Gastroesophageal sphincter (tissue), 3 donors: ENCODE results near the gene SLC3A2.

Experiments used
- POLR2A ChIP-seq, 2 donors: fragments of 450-650 bp; IDR thresholded peaks; one replicate each; pipeline ENCODE4 v1.6.1; 2017; ENCODE audit warnings: antibody characterized with exemption in 2 of 2, mild to moderate bottlenecking in 2 of 2, moderate library complexity in 1 of 2
- POLR2AphosphoS5 ChIP-seq: sonication (generic); formaldehyde crosslinking; IDR thresholded peaks from one replicate; pipeline ENCODE4 v1.6.1; 2017; ENCODE audit warnings: antibody characterized with exemption
- TF ChIP-seq, protein P1 (sequence below), 4 experiments: fragments of 200-600 bp in 2 of 4; fragments of 450-650 bp in 2 of 4; sonication (generic) in 1 of 4; IDR thresholded peaks; one replicate each; pipeline ENCODE4 v1.5.1; 2017 to 2019; ENCODE audit warnings: antibody characterized with exemption in 4 of 4, mild to moderate bottlenecking in 2 of 4, moderate library complexity in 2 of 4

DNA sequence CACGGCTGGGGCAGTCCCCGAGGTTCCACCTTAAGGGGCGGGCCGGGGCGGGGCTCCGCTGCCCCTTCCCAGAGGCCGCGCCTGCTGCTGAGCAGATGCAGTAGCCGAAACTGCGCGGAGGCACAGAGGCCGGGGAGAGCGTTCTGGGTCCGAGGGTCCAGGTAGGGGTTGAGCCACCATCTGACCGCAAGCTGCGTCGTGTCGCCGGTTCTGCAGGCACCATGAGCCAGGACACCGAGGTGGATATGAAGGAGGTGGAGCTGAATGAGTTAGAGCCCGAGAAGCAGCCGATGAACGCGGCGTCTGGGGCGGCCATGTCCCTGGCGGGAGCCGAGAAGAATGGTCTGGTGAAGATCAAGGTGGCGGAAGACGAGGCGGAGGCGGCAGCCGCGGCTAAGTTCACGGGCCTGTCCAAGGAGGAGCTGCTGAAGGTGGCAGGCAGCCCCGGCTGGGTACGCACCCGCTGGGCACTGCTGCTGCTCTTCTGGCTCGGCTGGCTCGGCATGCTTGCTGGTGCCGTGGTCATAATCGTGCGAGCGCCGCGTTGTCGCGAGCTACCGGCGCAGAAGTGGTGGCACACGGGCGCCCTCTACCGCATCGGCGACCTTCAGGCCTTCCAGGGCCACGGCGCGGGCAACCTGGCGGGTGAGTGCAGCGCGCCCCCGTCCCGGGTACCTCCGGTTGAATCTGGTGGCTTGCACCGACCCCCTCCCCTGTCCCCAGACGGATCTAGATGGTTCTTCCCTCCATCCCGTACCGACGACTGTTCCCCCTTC lies at the start of gene SLC3A2:
- TF ChIP-seq, protein P1, sequence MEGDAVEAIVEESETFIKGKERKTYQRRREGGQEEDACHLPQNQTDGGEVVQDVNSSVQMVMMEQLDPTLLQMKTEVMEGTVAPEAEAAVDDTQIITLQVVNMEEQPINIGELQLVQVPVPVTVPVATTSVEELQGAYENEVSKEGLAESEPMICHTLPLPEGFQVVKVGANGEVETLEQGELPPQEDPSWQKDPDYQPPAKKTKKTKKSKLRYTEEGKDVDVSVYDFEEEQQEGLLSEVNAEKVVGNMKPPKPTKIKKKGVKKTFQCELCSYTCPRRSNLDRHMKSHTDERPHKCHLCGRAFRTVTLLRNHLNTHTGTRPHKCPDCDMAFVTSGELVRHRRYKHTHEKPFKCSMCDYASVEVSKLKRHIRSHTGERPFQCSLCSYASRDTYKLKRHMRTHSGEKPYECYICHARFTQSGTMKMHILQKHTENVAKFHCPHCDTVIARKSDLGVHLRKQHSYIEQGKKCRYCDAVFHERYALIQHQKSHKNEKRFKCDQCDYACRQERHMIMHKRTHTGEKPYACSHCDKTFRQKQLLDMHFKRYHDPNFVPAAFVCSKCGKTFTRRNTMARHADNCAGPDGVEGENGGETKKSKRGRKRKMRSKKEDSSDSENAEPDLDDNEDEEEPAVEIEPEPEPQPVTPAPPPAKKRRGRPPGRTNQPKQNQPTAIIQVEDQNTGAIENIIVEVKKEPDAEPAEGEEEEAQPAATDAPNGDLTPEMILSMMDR (IDR thresholded peaks at IDR 0.05): peak in 3 of 4 experiments; percentile 69 to 94 (median 76)
- TF ChIP-seq POLR2A (IDR thresholded peaks at IDR 0.05): peak; percentile 97 to 98
- peak; percentile 99 for TF ChIP-seq POLR2AphosphoS5
